Ramos (cell line): ENCODE measurements around the gene CHD8.
"Not testable (repeated sequence)": the region's sequence is repeated elsewhere in the genome, so short reads cannot be mapped to it uniquely, and the experiment has no call there.

Experiments
- in situ Hi-C: fragments of 300-500 bp; cut with MboI; formaldehyde crosslinking; loops from one replicate; pipeline ENCODE4 v1.14.3; 2022; ENCODE audit warnings: low sequenced_read_pairs; ENCODE audit not compliant: unreplicated experiment

Gene CHD8

GRCh38 chr14:21442657-21443056 lies 13.3 kb downstream of the CHD8 start:
- in situ Hi-C loops = not testable (repeated sequence)

GRCh38 chr14:21440859-21441258 lies 15.1 kb downstream of the CHD8 start:
- in situ Hi-C loops = no loop called here

GRCh38 chr14:21437063-21437901 lies 18.6 kb downstream of the CHD8 start:
- in situ Hi-C loops = no loop called here

GRCh38 chr14:21436567-21437062 lies 19.3 kb downstream of the CHD8 start:
- in situ Hi-C loops = no loop called here

- in situ Hi-C loops = loop anchor here (5.0 kb wide), 1 partner anchor 34 kb away; no protein-coding TSS in a partner anchor
Observed at GRCh38 chr14:21431126-21431525, 24.8 kb downstream of the CHD8 start.

GRCh38 chr14:21428930-21429329 lies 27.0 kb downstream of the CHD8 start:
- in situ Hi-C loops = no loop called here

GRCh38 chr14:21426692-21427091 lies 29.2 kb downstream of the CHD8 start:
- in situ Hi-C loops = no loop called here

- in situ Hi-C loops = no loop called here
Observed at GRCh38 chr14:21419528-21419927, 36.4 kb downstream of the CHD8 start.

GRCh38 chr14:21415329-21415728 lies 40.6 kb downstream of the CHD8 start:
- in situ Hi-C loops = no loop called here

GRCh38 chr14:21414137-21414631 lies 41.7 kb downstream of the CHD8 start:
- in situ Hi-C loops = no loop called here

- in situ Hi-C loops = no loop called here
Observed at GRCh38 chr14:21408147-21408546, 47.8 kb downstream of the CHD8 start.

GRCh38 chr14:21406213-21406612 lies 49.7 kb downstream of the CHD8 start:
- in situ Hi-C loops = no loop called here

- in situ Hi-C loops = no loop called here
Observed at GRCh38 chr14:21405097-21405496, 50.8 kb downstream of the CHD8 start.

GRCh38 chr14:21399311-21399870 lies 56.5 kb downstream of the CHD8 start:
- in situ Hi-C loops = loop anchor here (5.0 kb wide), 1 partner anchor 33 kb away; no protein-coding TSS in a partner anchor

GRCh38 chr14:21398901-21399300 lies 57.0 kb downstream of the CHD8 start:
- in situ Hi-C loops = loop anchor here (5.0 kb wide), 1 partner anchor 33 kb away; no protein-coding TSS in a partner anchor

GRCh38 chr14:21395450-21395849 lies 60.5 kb downstream of the CHD8 start:
- in situ Hi-C loops = loop anchor here (5.0 kb wide), 1 partner anchor 37 kb away; no protein-coding TSS in a partner anchor

- in situ Hi-C loops = no loop called here
Observed at GRCh38 chr14:21385188-21385904, 70.6 kb downstream of the CHD8 start.

- in situ Hi-C loops = no loop called here
Observed at GRCh38 chr14:21384494-21384851, 71.5 kb downstream of the CHD8 start.

GRCh38 chr14:21383848-21384493 lies 72.0 kb downstream of the CHD8 start, which contains the start of gene SUPT16H:
Gene SUPT16H (minus strand): TSS chr14:21384019. CDS start chr14:21383927, 92 bp downstream.
- in situ Hi-C loops = no loop called here
